Ishikawa (cell line): ENCODE measurements around the gene ASTN2.

Source experiments
- CREB1 ChIP-seq: IDR thresholded peaks from 2 replicates; pipeline ENCODE4 v1.6.1; 2012; ENCODE audit warnings: low read depth
- EGR1 ChIP-seq: IDR thresholded peaks from 2 replicates; pipeline ENCODE4 v1.6.1; 2012
- EP300 ChIP-seq: IDR thresholded peaks from 2 replicates; pipeline ENCODE4 v1.6.1; 2012; ENCODE audit warnings: borderline replicate concordance
- FOXM1 ChIP-seq: IDR thresholded peaks from 2 replicates; pipeline ENCODE4 v1.6.1; 2012; ENCODE audit warnings: low read depth, borderline replicate concordance
- MAX ChIP-seq: IDR thresholded peaks from 2 replicates; pipeline ENCODE4 v1.6.1; 2012
- NFIC ChIP-seq: IDR thresholded peaks from 2 replicates; pipeline ENCODE4 v1.6.1; 2012
- TAF1 ChIP-seq: IDR thresholded peaks from 2 replicates; pipeline ENCODE4 v1.6.1; 2012; ENCODE audit warnings: low read depth, mild to moderate bottlenecking
- YY1 ChIP-seq: IDR thresholded peaks from 2 replicates; pipeline ENCODE4 v1.6.1; 2012; ENCODE audit warnings: low read depth
- ZBTB7A ChIP-seq: IDR thresholded peaks from 2 replicates; pipeline ENCODE4 v1.6.1; 2012; ENCODE audit warnings: low read depth
- TF ChIP-seq, protein P1 (sequence below): IDR thresholded peaks from 2 replicates; pipeline ENCODE4 v1.6.1; 2012
- TF ChIP-seq, protein P2 (sequence below): IDR thresholded peaks from 2 replicates; pipeline ENCODE4 v1.6.1; 2012; ENCODE audit warnings: low read depth, mild to moderate bottlenecking

DNA sequence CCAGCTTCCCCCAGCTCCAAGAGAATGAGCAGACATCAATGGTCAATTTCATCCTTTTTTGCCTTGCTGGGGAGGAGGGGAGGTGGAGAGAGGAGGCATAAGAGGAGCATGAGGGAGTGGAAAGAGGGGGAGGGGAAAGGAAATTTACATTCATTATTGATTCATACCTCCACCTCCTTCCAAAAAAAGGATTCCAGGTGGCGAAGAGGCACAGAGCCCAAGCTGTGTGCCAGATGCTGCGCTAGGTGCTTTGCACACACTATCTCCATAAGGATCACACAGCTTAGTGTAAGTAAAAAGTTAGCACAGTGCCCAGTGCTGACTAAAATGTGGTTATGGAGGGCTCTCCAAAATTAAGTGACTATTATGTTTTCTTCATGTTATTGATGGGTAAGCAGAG, 11.0 kb downstream of the ASTN2 start:
- no peak for TF ChIP-seq CREB1
- no peak for TF ChIP-seq TAF1
- TF ChIP-seq FOXM1 = no peak
- no peak for TF ChIP-seq EP300
- no peak for TF ChIP-seq YY1
- TF ChIP-seq NFIC = no peak
- TF ChIP-seq, protein P1, sequence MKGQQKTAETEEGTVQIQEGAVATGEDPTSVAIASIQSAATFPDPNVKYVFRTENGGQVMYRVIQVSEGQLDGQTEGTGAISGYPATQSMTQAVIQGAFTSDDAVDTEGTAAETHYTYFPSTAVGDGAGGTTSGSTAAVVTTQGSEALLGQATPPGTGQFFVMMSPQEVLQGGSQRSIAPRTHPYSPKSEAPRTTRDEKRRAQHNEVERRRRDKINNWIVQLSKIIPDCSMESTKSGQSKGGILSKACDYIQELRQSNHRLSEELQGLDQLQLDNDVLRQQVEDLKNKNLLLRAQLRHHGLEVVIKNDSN = no peak
- TF ChIP-seq, protein P2, sequence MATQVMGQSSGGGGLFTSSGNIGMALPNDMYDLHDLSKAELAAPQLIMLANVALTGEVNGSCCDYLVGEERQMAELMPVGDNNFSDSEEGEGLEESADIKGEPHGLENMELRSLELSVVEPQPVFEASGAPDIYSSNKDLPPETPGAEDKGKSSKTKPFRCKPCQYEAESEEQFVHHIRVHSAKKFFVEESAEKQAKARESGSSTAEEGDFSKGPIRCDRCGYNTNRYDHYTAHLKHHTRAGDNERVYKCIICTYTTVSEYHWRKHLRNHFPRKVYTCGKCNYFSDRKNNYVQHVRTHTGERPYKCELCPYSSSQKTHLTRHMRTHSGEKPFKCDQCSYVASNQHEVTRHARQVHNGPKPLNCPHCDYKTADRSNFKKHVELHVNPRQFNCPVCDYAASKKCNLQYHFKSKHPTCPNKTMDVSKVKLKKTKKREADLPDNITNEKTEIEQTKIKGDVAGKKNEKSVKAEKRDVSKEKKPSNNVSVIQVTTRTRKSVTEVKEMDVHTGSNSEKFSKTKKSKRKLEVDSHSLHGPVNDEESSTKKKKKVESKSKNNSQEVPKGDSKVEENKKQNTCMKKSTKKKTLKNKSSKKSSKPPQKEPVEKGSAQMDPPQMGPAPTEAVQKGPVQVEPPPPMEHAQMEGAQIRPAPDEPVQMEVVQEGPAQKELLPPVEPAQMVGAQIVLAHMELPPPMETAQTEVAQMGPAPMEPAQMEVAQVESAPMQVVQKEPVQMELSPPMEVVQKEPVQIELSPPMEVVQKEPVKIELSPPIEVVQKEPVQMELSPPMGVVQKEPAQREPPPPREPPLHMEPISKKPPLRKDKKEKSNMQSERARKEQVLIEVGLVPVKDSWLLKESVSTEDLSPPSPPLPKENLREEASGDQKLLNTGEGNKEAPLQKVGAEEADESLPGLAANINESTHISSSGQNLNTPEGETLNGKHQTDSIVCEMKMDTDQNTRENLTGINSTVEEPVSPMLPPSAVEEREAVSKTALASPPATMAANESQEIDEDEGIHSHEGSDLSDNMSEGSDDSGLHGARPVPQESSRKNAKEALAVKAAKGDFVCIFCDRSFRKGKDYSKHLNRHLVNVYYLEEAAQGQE = no peak
- no peak for TF ChIP-seq MAX
- TF ChIP-seq ZBTB7A = no peak
- TF ChIP-seq EGR1 = no peak
